ENCODE data around the gene BTBD6.

DNA sequence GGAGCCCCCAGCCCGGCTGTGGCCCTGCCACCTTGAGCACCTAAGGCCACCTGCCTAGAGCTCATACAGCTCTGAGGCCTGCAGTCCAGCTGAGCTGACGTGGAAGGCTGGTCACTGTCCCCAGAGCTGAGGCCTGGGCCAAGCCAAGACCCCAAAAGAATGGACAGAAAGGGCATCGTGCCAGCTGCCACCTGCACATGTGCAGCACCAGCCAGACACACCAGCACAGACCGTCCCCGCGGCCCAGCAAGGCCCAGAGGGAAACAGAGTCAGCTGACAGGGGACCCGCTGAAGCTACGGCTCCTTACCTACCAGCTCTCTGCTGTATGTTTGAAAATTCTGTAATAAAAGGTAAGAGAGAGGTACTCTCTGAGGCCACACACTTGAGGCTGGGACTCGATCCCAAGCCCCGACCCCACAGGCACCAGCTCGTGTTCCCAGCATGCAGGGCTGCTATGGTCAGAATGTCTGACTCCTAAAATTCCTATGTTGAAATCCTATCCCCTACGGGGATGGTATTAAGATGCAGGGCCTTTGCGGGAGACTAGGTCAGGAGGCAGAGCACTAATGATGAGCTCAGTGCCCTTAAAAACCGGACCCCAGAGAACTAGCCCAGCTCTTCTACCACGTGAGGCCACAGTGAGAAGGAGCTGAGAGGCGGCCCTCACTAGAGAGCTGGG is 27.1 kb downstream of the BTBD6 start:
- no peak for TF ChIP-seq CTCF (conservative IDR thresholded peaks at IDR 0.05 in 1 of 2, IDR thresholded peaks at IDR 0.05 in 1 of 2; ENCODE audit: low read depth in 1 of 2, low read length in 2 of 2)
- no peak for TF ChIP-seq EZH2 (IDR thresholded peaks at IDR 0.05; ENCODE audit: low read length, missing control alignments)
